Measurements from ENCODE around the gene ACYP2. TPM values are rescaled to one million over a fixed set of nuclear protein-coding genes. Genes with fewer than 3 reads are reported as not detected.

The ACYP2 gene
- total RNA-seq, 1 donor from 2014 or later, result 4.9 TPM

GRCh38 chr2:54185105-54185504 lies 69.7 kb downstream of the ACYP2 start:
- H3K4me3 ChIP-seq (ENCODE audit: low read depth, low read length), result no peak overlapping the region
- TF ChIP-seq CTCF (conservative IDR thresholded peaks at IDR 0.05; ENCODE audit: low read depth, low read length), result no peak
- no peak for DNase-seq (ENCODE audit: low read depth)

- no peak for TF ChIP-seq CTCF (conservative IDR thresholded peaks at IDR 0.05; ENCODE audit: low read depth, low read length)
- H3K4me3 ChIP-seq (ENCODE audit: low read depth, low read length), result no peak overlapping the region
- no peak for DNase-seq (ENCODE audit: low read depth)
Measured at GRCh38 chr2:54187331-54187730, 71.9 kb downstream of the ACYP2 start.

GRCh38 chr2:54189539-54189938 lies 74.1 kb downstream of the ACYP2 start:
- TF ChIP-seq CTCF (conservative IDR thresholded peaks at IDR 0.05; ENCODE audit: low read depth, low read length), result no peak

GRCh38 chr2:54191361-54192135 lies 76.1 kb downstream of the ACYP2 start:
- DNase-seq (ENCODE audit: low read depth), result no peak
- no peak overlapping the region for H3K4me3 ChIP-seq (ENCODE audit: low read depth, low read length)
- TF ChIP-seq CTCF (conservative IDR thresholded peaks at IDR 0.05; ENCODE audit: low read depth, low read length), result no peak

More at GRCh38 chr2:54189539-54189938, 74.1 kb downstream of the ACYP2 start:
- H3K4me3 ChIP-seq (ENCODE audit: low read depth, low read length), result no peak overlapping the region
- DNase-seq (ENCODE audit: low read depth), result no peak

GRCh38 chr2:54194761-54195750 lies 79.6 kb downstream of the ACYP2 start:
- no peak overlapping the region for H3K4me3 ChIP-seq (ENCODE audit: low read depth, low read length)
- TF ChIP-seq CTCF (conservative IDR thresholded peaks at IDR 0.05; ENCODE audit: low read depth, low read length), result no peak
- DNase-seq (ENCODE audit: low read depth), result no peak

GRCh38 chr2:54196646-54197045 lies 81.2 kb downstream of the ACYP2 start:
- H3K4me3 ChIP-seq (ENCODE audit: low read depth, low read length), result no peak overlapping the region
- no peak for DNase-seq (ENCODE audit: low read depth)
- no peak for TF ChIP-seq CTCF (conservative IDR thresholded peaks at IDR 0.05; ENCODE audit: low read depth, low read length)
